Stimulated activated CD4-positive, alpha-beta T cell treated with anti-CD3 and anti-CD28 coated beads, Interleukin-15, amount 100 ng/mL, for 24 hours (primary cell): ENCODE measurements around the gene SYCP2L.
"Not testable (repeated sequence)": the region's sequence is repeated elsewhere in the genome, so short reads cannot be mapped to it uniquely, and the experiment has no call there.

Source experiments
- DNase-seq: peaks from one replicate; pipeline ENCODE4 v3.0.0-alpha.2; 2020

The SYCP2L gene

DNA sequence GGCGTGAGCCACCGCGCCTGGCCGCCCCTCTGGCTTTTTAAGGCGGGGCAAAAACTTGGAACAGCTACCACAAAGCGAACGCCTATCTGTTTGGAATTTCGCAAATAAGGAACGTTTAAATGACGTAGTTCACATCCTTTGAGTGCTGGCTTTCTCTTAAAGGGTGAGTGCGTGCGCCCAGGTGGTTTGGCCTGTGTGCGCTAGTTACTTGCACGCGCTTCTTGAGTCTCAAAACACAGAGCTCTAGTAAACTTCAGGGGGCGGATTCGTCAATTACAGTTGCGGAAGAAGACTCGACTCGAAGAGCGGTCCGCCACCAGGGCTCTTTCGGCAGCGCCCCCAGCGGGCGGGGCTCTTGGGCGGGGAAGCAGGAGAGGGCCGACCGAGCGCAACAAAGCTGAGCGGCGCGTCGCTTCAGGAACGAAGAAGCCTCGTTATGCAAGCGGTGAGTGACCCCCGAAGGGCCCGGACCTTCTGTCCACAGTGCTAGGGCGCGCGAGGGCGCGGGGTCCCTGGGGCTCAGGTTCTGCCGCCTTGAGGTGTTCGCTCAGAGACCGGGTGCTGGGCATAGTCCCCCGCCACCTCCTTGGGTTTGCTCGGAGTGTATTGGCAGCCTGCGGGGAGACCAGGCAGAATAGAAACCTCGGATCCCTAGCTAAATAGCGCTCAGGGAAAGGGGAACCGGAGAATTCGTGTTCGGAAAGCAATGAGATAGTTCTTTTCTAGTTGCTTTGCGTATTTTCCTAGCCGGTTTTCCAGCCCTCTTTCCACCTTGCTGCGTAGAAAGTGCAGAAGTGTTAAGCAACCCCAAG is at the start of gene SYCP2L:
TSS of gene SYCP2L (plus strand) at position 362 of the 812 bp plus-strand sequence. CDS start at position 437, 75 bp downstream.
- DNase-seq = peak; percentile 33

DNA sequence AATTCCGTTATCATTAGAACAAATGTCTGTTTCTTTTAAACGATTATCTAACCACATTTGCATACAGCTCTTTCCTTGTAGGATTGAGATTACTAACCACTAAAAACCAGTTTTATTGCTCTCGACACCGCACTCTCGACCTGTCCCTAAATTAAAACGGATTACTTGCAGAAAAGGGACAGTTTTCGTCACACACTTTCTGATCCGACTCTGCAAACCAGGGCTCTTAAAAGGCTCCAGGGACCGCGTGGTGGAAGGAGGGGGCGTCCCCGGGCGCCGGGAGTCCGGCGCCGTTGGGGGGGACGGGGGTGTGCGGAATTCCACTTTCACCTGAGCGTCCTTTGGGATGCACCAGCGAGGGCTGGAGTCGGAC is 49.2 kb upstream of the SYCP2L start:
- DNase-seq = peak; percentile 25

DNA sequence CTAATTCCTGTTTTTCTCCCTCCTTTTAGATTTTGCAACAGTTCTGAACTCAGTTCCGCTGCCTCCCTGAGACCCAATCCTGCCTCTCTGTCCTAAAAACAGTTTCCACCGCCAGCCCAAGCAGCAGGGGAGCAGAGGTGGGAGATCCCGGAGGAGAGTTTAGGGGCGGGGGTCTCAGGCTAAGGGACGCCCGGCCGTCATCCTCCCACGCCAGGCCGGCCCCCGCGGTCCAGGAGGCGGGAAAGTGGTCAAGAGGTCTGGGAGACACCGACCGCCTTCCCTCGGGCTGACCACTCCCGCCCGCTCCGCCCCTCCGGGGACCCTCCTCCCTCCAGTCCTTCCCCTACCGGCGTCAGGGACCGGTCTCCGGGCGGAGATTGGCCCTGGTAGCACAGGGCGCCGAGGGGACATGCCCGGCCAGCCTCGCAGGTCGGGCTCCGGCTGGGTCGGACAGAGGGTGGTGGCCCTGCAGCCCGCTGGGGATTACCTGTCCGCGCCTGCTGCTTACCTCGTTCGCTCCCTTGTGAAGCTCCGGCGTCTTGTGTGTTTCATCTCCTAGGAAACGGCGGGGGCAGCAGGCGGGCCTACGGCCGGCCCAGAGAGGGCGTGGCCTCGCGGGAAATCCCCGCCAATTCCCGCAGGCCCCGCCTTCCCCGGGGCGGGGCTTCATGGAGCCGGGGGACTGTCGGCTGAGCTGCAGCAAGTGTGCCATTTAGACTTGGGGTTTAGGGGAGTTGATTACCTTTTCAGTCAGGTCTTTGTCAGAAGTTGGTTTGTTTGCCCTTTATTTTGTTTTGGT is 48.7 kb upstream of the SYCP2L start, which contains the start of gene MAK:
TSS of gene MAK (minus strand) at position 545 of the 799 bp plus-strand sequence. CDS start 7,891 bp downstream, outside the sequence.
- peak; percentile 86 for DNase-seq

- DNase-seq = peak; percentile 49
Observed at GRCh38 chr6:10838794-10839333, 48.0 kb upstream of the SYCP2L start.

DNA sequence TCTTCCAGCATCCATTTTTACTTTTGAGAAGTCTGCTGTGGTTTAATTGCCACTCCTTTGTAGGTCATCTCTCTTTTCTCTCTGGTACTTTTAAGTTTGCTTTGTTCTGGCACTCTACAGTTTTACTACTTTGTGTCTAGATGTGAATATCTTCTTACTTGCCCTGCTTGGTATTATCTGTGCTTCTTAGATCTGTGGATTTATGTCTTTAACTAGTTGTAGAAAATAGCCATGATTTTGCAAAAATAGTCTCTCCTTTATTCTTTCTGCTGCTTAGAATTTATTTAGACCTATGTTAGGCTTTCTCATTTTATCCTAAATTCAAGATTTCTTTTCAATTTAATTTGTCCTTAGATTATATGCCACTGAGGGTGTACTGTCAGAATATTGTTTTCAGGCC is 43.3 kb upstream of the SYCP2L start:
- DNase-seq = no peak

GRCh38 chr6:10847684-10848083 is 39.2 kb upstream of the SYCP2L start:
- no peak for DNase-seq

DNA sequence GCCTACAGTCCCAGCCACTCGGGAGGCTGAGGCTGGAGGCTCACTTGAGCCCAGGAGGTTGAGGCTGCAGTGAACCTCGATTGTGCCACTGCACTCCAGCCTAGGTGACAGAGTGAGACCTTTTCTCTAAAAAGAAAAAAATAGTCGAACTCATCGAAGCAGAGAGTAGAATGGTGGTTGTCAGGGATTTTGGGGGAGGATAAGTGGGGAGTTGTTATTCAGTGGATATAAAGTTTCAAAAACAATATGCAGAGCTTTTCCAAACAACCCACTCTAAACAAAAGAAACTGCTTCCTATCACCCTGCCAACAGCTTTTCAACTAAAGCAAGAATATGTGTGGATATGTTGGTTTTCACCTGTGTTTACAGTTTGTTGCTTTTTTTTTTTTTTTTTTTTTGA is 37.0 kb upstream of the SYCP2L start:
- DNase-seq = no peak

DNA sequence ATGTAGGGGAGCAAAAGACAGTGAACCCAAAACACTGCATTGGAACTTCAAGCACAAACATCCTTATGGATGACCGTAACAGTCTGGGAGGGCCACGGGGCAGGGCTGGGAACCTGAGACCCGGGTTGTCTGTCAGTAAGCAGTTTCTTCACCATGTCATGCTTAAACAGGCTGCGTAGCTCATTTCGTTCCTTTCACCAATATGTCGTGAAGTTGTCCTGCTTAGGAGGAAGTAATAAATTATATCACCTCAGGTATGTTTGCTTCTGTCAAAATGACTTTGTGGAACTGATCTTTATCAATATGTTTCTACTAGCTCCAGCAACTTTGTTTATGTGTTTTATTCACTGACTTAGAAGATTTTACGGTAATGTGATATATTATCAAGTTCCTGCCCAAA is 36.1 kb upstream of the SYCP2L start:
- no peak for DNase-seq

DNA sequence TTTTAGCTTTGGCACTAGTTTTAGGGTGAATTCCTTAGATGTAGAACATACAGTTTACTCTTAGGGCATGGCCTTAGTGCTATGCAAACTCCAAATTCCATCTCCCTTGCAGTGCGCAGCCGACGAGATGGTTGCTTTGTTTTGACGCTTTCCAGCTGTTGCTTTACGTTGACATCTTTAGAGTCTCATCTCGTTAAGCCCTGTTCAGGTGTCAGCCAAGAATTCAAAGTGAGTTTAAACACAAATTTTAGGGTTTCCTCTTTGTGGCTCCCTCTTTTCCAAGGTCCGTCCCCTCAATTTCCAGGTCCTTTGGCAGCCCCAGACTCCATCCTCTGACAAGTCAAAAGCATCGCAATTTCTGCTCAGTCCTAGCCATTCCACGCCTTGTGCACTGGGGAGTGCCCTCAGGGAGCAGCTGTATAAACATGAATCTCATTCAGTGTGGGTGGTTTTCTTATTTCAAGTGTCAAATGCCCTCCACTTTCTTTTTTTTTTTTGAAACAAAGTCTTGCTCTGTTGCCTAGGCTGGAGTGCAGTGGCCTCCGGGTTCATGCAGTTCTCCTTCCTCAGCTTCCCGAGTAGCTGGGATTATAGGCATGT is 34.4 kb upstream of the SYCP2L start:
- no peak for DNase-seq

DNA sequence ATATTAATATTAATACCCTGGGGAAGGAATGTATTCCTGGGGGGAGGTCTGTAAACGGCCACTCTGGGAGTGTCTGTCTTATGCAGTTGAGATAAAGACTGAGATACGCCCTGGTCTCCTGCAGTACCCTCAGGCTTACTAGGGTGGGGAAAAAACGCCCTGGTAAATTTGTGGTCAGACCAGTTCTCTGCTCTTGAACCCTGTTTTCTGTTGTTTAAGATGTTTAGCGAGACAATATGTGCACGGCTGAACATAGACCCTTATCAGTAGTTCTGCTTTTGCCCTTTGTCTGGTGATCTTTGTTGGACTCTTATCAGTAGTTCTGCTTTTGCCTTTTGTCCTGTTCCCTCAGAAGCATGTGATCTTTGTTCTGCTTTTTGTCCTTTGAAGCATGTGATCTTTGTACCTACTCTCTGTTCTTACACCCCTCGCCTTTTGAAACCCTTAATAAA is 33.0 kb upstream of the SYCP2L start:
- DNase-seq = not testable (repeated sequence)

DNA sequence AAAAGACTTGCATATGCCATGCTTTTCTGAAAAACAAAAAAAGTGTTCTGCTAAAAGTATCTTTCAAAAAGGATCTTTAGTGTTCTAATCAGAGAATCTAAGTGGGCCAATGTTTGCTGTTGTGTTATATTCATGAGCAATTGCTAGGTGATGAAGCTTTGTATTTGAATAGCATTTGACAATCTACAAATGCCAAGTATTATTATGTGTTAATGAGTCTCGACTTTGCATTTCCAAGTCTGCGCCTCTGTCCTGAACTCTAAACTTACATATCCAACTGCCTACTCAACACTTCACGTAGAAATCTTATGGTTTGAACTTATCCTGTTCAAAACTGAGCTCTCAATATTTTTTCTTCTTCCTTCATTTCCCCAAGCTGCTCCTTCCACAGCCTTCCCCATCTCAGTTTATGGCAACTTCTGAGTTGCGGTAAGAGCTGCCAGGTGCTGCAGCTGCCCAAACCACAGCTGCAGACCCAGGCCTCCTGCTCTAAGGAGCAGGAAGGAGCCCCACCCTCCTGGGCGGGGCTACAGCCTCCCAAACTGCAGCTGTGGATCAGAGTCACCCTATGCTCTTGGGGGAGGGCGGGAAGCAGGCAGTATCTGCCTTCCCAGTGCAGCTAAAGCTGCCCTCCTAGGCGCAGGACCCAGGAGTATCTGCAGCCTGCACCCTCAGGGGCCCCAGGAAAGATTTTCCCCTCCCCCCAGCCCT is 31.8 kb upstream of the SYCP2L start:
- DNase-seq = no peak

DNA sequence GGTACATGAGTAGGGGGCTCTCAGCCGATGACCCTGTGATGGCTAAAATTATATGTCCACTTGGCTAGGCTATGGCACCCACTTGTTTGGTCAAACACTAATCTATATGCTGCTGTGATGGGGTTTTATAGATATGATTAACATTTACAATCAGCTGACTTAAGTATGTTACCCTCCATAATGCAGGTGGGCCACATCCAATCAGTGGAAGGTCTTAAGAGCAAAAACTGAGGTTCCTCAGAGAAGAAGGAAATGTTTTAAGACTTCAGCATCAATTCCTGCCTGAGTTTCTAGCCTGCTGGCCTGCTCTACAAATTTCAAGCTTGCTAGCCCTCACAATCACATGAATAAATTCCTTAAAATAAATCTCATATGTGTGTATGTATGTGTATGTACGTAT is 29.6 kb upstream of the SYCP2L start:
- no peak for DNase-seq

DNA sequence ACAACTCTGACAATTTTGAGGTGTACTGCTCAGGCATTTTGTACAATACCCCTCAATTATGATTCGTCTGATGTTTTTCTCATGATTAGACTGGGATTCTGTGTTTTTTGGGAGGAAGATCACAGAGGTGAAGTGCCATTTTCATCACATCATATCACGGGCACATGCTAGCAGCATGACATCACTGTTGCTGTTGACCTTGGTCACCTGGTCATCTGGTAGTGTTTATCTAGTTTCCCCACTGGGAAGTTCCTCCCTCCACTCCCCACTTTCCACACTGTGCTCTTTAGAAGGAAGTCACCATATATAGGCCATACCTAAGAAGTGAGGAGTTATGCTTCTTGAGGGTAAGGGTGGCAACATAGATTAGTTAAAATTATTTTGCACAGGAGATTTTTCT is 25.8 kb upstream of the SYCP2L start:
- DNase-seq = no peak

DNA sequence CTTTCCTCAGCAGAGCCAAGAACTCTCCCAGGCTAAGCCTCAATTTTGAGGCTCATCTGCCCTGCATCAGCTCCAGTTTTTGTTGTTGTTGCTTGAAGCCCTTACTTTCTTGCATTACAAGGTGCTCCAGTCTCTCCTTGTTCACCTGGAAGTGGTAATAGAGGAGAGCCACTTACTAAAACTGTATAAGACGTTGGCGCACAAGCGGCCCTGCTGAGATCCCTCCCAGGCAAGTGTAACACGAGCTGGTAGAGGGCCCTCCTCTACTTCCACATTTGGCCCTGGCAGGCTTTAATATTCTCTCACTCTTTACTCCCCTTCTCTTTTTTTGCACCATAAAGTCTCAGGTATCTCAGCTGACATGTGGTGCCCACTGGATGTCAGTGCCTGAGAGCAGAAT is 24.5 kb upstream of the SYCP2L start:
- DNase-seq = no peak

- DNase-seq = not testable (repeated sequence)
Observed at GRCh38 chr6:10863031-10863430, 23.8 kb upstream of the SYCP2L start.

DNA sequence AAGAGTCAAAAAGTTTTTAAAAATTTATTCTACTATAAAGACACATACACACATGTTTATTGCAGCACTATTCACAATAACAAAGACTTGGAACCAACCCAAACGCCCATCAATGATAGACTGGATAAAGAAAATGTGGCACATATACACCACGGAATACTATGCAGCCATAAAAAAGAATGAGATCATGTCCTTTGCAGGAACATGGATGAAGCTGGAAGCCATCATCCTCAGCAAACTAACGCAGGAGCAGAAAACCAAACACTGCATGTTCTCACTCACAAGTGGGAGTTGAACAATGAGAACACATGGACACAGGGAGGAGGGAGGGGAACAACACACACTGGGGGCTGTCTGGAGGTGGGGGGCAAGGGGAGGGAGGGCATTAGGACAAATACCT is 20.1 kb upstream of the SYCP2L start:
- not testable (repeated sequence) for DNase-seq

- DNase-seq = no peak
Observed at GRCh38 chr6:10867952-10868351, 18.9 kb upstream of the SYCP2L start.

DNA sequence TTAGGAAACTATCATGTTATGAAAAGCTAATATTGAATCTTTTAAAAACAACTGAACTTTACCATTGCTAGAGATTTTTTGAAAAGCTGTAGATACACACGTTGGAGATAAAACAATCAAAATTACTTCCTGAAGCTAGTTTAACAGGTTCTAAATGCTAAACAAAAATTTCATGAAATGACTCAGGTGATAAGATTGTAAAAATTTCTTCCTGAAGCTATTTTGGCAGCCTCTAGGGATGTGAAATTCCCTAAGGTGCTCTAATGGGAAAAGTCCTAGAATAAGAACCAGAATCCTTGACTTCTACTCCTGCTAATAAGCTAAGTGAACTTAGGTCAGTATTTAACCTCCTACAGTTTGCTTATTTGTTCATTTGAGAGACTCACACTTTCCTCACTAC is 13.5 kb upstream of the SYCP2L start:
- DNase-seq = no peak

GRCh38 chr6:10874207-10874606 is 12.6 kb upstream of the SYCP2L start:
- no peak for DNase-seq

DNA sequence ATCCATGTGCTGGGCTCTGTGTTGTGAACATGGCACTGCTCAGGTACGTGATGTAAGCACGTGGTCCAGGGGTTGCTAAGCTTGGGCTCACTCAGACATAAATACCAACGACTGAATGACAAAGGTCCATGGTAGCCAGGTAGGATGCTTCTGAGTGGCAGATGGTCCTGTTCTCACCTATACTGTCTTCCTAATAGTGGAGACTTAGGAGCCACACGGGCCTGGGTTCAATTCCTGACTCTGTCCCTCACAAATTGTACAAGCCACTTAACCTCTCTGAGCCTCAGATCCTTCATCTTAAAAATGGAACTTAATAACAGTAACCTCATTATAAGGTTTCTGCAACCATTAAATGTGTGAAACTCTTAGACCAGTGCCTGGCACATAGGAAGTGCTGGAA is 11.8 kb upstream of the SYCP2L start:
- no peak for DNase-seq

DNA sequence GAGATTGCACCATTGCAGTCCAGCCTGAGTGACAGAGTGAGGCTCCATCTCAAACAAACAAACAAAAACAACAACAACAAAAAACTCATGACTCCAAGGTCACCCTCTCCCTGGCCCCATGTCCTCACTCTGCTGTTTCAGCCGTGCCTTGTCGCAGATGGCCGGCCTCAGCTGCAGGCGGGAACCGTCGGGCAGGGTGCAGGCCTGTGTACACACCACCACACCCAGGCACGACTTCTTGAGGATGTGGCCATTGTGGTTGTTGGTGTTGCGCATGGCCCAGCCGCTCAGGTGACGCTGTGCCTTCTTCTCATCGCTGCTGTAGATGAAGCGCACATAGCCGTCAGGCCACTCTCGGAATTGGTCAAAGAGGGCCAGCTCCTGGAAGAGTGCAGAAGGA is 9.8 kb upstream of the SYCP2L start:
- DNase-seq = no peak

GRCh38 chr6:10877871-10878270 is 9.0 kb upstream of the SYCP2L start:
- DNase-seq = no peak

DNA sequence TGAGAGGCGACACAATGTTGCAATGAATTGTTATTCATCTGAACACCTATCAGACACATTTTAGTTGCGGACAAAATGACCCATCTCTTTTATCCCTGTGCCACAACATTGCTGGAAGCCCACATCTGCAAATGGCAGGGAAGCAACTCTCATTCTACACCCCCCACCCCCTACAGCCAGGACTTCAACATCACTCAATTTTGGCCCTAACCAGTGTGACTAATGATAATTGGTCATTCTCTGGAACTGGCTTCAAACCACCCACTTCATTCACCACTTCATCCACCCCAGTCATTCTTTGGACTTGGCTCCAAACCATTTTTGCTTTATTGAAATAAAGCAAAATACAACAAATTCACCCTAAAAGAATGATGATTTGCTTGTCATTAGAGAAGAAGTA is 6.5 kb upstream of the SYCP2L start:
- no peak for DNase-seq
